RWPE2 (cell line): ENCODE data around the gene PDE8B.

Experiments
- ATAC-seq: fragments of 200-7000 bp; cut with Tn5 transposase; 3 replicates; pipeline ENCODE4 v1.9.1; 2021; ENCODE audit warnings: low read depth
- DNase-seq: peaks from one replicate; pipeline ENCODE4 v3.0.0-alpha.2; 2020; ENCODE audit warnings: low spot score
- H3K27ac ChIP-seq: fragments of 450-650 bp; 2 replicates; pipeline ENCODE4 v1.5.1; 2017; ENCODE audit warnings: mild to moderate bottlenecking; ENCODE audit not compliant: poor library complexity, severe bottlenecking
- H3K27me3 ChIP-seq: fragments of 250-450 bp; sonication (Bioruptor Pico); 2 replicates; pipeline ENCODE4 v1.5.1; 2021; ENCODE audit warnings: mild to moderate bottlenecking, moderate library complexity; ENCODE audit not compliant: insufficient read depth, poor library complexity, severe bottlenecking
- H3K36me3 ChIP-seq: fragments of 250-450 bp; sonication (Bioruptor Pico); 2 replicates; pipeline ENCODE4 v1.5.1; 2020; ENCODE audit warnings: low read depth, mild to moderate bottlenecking, moderate library complexity
- H3K4me1 ChIP-seq: fragments of 250-450 bp; sonication (Bioruptor Pico); 2 replicates; pipeline ENCODE4 v1.5.1; 2021; ENCODE audit warnings: mild to moderate bottlenecking, moderate library complexity; ENCODE audit not compliant: insufficient read depth, poor library complexity, severe bottlenecking
- H3K4me3 ChIP-seq: fragments of 250-450 bp; sonication (Bioruptor Pico); 2 replicates; pipeline ENCODE4 v1.5.1; 2021; ENCODE audit warnings: mild to moderate bottlenecking, moderate library complexity; ENCODE audit not compliant: severe bottlenecking
- H3K9me3 ChIP-seq: fragments of 250-450 bp; sonication (Bioruptor Pico); 2 replicates; pipeline ENCODE4 v1.5.1; 2021; ENCODE audit warnings: mild to moderate bottlenecking, moderate library complexity; ENCODE audit not compliant: severe bottlenecking
- TF ChIP-seq, protein P1 (sequence below): fragments of 450-650 bp; IDR thresholded peaks from one replicate; pipeline ENCODE4 v1.5.1; 2017; ENCODE audit warnings: mild to moderate bottlenecking, moderate library complexity; ENCODE audit not compliant: poor library complexity, severe bottlenecking

Gene PDE8B

GRCh38 chr5:77241444-77241843 lies 31.0 kb downstream of the PDE8B start:
- TF ChIP-seq, protein P1, sequence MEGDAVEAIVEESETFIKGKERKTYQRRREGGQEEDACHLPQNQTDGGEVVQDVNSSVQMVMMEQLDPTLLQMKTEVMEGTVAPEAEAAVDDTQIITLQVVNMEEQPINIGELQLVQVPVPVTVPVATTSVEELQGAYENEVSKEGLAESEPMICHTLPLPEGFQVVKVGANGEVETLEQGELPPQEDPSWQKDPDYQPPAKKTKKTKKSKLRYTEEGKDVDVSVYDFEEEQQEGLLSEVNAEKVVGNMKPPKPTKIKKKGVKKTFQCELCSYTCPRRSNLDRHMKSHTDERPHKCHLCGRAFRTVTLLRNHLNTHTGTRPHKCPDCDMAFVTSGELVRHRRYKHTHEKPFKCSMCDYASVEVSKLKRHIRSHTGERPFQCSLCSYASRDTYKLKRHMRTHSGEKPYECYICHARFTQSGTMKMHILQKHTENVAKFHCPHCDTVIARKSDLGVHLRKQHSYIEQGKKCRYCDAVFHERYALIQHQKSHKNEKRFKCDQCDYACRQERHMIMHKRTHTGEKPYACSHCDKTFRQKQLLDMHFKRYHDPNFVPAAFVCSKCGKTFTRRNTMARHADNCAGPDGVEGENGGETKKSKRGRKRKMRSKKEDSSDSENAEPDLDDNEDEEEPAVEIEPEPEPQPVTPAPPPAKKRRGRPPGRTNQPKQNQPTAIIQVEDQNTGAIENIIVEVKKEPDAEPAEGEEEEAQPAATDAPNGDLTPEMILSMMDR: no peak
- ATAC-seq (no peak), DNase-seq (no peak)
- Histone ChIP-seq H3K27ac (no peak overlapping the region), H3K9me3 (no peaks in the 10 kb centered on the region), H3K4me3 (no peak overlapping the region), H3K4me1 (no peaks in the 10 kb centered on the region), H3K36me3 (no peaks in the 10 kb centered on the region), H3K27me3 (peaks cover 16% of the 10 kb centered on the region)

DNA sequence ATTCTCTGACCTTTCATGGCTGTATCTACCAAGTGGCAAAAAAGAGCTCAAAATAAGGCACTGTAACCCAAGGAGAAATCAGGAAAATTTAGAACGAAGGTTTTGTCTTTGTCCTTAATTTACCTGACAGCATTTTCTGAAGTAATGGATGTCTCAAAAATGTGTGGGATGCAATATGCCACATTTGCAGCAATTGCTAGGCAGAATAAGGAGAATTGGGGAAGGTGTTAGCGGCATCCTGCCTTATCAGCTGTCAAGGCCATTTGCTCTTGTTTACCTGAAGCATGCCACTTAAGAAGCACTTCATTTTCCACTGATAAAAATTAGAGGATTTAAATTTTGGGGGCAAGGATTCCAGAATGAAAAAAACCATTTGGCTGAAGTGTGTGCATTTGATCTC lies 39.0 kb downstream of the PDE8B start:
- Histone ChIP-seq H3K9me3 (no peaks in the 10 kb centered on the region), H3K36me3 (no peaks in the 10 kb centered on the region), H3K27me3 (peaks cover 21% of the 10 kb centered on the region), H3K4me3 (no peak overlapping the region), H3K27ac (no peak overlapping the region), H3K4me1 (no peaks in the 10 kb centered on the region)
- TF ChIP-seq, protein P1: no peak
- DNase-seq (no peak), ATAC-seq (no peak)

- DNase-seq (no peak), ATAC-seq (no peak)
- no peaks in the 10 kb centered on the region for H3K36me3 ChIP-seq
- peaks cover 21% of the 10 kb centered on the region for H3K27me3 ChIP-seq
- H3K9me3 ChIP-seq: no peaks in the 10 kb centered on the region
- TF ChIP-seq, protein P1: no peak
- H3K4me1 ChIP-seq: no peaks in the 10 kb centered on the region
- no peak overlapping the region for H3K27ac ChIP-seq
- no peak overlapping the region for H3K4me3 ChIP-seq
Measured at GRCh38 chr5:77250021-77250420, 39.5 kb downstream of the PDE8B start.

GRCh38 chr5:77251921-77252320 lies 41.4 kb downstream of the PDE8B start:
- ATAC-seq: peak; percentile 36; the same call in 1 of the 3 replicates
- TF ChIP-seq, protein P1: no peak

DNA sequence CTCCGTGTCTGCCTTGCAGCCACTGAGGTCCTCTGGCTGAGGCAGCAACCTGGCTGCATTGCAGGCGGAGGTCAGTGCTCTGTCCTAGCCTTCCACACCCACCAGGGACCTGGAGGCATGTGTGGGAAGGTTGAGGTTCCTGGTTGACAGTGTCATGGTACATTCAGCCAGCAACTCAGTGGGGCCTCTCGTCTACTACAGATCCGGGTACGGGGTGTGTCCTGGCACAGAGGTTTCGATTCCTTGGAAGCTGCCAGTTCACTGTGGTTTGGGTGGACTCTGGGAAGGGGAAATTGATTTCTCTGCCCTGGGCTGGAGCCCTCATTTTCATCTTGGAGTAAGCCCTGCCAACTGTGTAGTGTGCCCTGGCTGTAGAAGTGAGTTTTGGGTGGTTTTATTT lies 45.1 kb downstream of the PDE8B start:
- Histone ChIP-seq H3K27me3 (peaks cover 21% of the 10 kb centered on the region), H3K4me3 (no peak overlapping the region), H3K4me1 (no peaks in the 10 kb centered on the region), H3K36me3 (no peaks in the 10 kb centered on the region), H3K9me3 (no peaks in the 10 kb centered on the region), H3K27ac (no peak overlapping the region)
- TF ChIP-seq, protein P1: no peak
- no peak for DNase-seq
- no peak for ATAC-seq

More at GRCh38 chr5:77251921-77252320, 41.4 kb downstream of the PDE8B start:
- peaks cover 21% of the 10 kb centered on the region for H3K27me3 ChIP-seq
- no peaks in the 10 kb centered on the region for H3K9me3 ChIP-seq
- DNase-seq: no peak
- H3K27ac ChIP-seq: no peak overlapping the region
- no peaks in the 10 kb centered on the region for H3K36me3 ChIP-seq
- H3K4me3 ChIP-seq: no peak overlapping the region
- no peaks in the 10 kb centered on the region for H3K4me1 ChIP-seq
